K562 (cell line): ENCODE measurements around the gene GJD4.

Experiments used
- BRD4 ChIP-seq: fragments of 200-600 bp; sonication (generic); IDR thresholded peaks from 2 replicates; pipeline ENCODE4 v1.6.1; 2017; ENCODE audit warnings: inconsistent platforms
- CREM ChIP-seq: IDR thresholded peaks from 2 replicates; pipeline ENCODE4 v1.6.1; 2014; ENCODE audit warnings: antibody characterized with exemption, low read depth
- EZH2 ChIP-seq: IDR thresholded peaks from 2 replicates; pipeline ENCODE4 v1.6.1; 2012; ENCODE audit warnings: low read depth, mild to moderate bottlenecking, inconsistent platforms, low read length, borderline replicate concordance
- KLF1 ChIP-seq: fragments of 450-650 bp; IDR thresholded peaks from 2 replicates; pipeline ENCODE4 v1.6.1; 2016; ENCODE audit warnings: missing genetic modification characterization, missing compliant biosample characterization
- MAX ChIP-seq: sonication (generic); formaldehyde crosslinking; IDR thresholded peaks from 2 replicates; pipeline ENCODE4 v1.9.0; 2022; ENCODE audit warnings: mild to moderate bottlenecking, missing genetic modification reagents
- TAF1 ChIP-seq: IDR thresholded peaks from 2 replicates; pipeline ENCODE4 v1.6.1; 2011; ENCODE audit warnings: mild to moderate bottlenecking, low read length, moderate library complexity; ENCODE audit not compliant: insufficient read depth, control insufficient read depth, severe bottlenecking; ENCODE audit errors: extremely low read depth
- XRCC5 ChIP-seq: fragments of 200-400 bp; formaldehyde crosslinking; IDR thresholded peaks from 2 replicates; pipeline ENCODE4 v1.6.1; 2017; ENCODE audit warnings: low read depth, mild to moderate bottlenecking, low read length
- ZNF347 ChIP-seq: fragments of 450-650 bp; formaldehyde crosslinking; IDR thresholded peaks from 2 replicates; pipeline ENCODE4 v1.4.0; 2020; ENCODE audit warnings: low read depth, mild to moderate bottlenecking, moderate library complexity
- TF ChIP-seq, protein P1 (sequence below), 3 experiments: IDR thresholded peaks in 2 of 3; conservative IDR thresholded peaks in 1 of 3; 2 replicates each; pipeline ENCODE4 v1.5.1; 2011 to 2012; ENCODE audit warnings: low read length in 3 of 3, mild to moderate bottlenecking in 3 of 3, control low read depth in 2 of 3, improper control_type of control experiment in 1 of 3, inconsistent platforms in 1 of 3, low read depth in 1 of 3, mixed read lengths in 1 of 3, moderate library complexity in 1 of 3; ENCODE audit not compliant: insufficient read depth in 2 of 3
- TF ChIP-seq, protein P2 (sequence below): fragments of 250-450 bp; sonication (Bioruptor Pico); IDR thresholded peaks from 2 replicates; pipeline ENCODE4 v1.5.0; 2020; ENCODE audit warnings: mild to moderate bottlenecking, borderline replicate concordance

DNA sequence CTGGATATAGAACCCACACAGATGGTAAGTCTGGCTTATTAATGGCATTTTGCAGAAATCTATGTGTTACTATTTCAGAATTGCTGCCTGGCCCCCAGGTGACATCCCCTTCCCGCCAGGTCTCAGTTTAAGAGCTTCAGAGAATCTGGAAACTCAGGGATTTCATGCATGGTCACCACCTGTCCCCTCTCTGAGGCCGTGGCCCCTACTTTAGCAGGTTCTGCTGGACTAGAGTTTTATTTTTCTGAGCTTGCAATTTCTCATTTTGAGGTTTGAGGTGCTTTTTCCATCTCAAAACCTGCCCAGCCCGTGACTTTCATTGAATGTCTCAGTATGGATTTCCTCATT, 24.7 kb upstream of the GJD4 start:
- no peak for TF ChIP-seq BRD4
- no peak for TF ChIP-seq MAX (CRISPR knock-in tag)
- TF ChIP-seq, protein P1, sequence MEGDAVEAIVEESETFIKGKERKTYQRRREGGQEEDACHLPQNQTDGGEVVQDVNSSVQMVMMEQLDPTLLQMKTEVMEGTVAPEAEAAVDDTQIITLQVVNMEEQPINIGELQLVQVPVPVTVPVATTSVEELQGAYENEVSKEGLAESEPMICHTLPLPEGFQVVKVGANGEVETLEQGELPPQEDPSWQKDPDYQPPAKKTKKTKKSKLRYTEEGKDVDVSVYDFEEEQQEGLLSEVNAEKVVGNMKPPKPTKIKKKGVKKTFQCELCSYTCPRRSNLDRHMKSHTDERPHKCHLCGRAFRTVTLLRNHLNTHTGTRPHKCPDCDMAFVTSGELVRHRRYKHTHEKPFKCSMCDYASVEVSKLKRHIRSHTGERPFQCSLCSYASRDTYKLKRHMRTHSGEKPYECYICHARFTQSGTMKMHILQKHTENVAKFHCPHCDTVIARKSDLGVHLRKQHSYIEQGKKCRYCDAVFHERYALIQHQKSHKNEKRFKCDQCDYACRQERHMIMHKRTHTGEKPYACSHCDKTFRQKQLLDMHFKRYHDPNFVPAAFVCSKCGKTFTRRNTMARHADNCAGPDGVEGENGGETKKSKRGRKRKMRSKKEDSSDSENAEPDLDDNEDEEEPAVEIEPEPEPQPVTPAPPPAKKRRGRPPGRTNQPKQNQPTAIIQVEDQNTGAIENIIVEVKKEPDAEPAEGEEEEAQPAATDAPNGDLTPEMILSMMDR (IDR thresholded peaks at IDR 0.05 in 2 of 3, conservative IDR thresholded peaks at IDR 0.05 in 1 of 3; ENCODE audit: insufficient read depth in 2 of 3, low read depth in 1 of 3, low read length in 3 of 3): no peak
- no peak for TF ChIP-seq XRCC5
- TF ChIP-seq KLF1 (tag): no peak
- no peak for TF ChIP-seq EZH2
- TF ChIP-seq, protein P2, sequence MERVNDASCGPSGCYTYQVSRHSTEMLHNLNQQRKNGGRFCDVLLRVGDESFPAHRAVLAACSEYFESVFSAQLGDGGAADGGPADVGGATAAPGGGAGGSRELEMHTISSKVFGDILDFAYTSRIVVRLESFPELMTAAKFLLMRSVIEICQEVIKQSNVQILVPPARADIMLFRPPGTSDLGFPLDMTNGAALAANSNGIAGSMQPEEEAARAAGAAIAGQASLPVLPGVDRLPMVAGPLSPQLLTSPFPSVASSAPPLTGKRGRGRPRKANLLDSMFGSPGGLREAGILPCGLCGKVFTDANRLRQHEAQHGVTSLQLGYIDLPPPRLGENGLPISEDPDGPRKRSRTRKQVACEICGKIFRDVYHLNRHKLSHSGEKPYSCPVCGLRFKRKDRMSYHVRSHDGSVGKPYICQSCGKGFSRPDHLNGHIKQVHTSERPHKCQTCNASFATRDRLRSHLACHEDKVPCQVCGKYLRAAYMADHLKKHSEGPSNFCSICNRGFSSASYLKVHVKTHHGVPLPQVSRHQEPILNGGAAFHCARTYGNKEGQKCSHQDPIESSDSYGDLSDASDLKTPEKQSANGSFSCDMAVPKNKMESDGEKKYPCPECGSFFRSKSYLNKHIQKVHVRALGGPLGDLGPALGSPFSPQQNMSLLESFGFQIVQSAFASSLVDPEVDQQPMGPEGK (CRISPR knock-in tag): no peak
- no peak for TF ChIP-seq CREM
- TF ChIP-seq ZNF347 (CRISPR knock-in tag): no peak
- TF ChIP-seq TAF1: no peak
